GM19438 (cell line): ENCODE measurements around the gene ETS2.

Experiments
- ATAC-seq: cut with Tn5 transposase; IDR thresholded peaks from one replicate; pipeline ENCODE4 v1.9.1; 2021; ENCODE audit warnings: low read depth; ENCODE audit not compliant: unreplicated experiment

ETS2 gene

DNA sequence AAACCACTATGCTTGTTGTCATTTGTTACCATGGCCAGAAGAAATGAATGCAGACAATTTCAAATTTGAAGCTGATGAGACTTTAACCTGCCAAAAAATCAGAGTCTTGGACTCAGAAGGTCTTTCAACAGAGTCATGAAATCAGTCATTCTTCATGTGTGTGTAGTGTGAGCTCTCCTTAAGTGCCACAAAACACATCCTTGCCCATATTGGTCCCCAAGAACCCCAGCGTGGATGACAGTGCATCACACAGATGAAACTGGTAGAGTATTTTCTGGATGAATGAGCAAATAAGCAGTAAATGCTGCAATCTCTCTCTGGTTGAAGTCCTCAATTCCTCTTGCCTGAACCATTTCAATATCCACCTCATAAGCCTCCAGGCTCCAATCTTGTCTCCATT, 28.7 kb upstream of the ETS2 start:
- ATAC-seq: no peak

DNA sequence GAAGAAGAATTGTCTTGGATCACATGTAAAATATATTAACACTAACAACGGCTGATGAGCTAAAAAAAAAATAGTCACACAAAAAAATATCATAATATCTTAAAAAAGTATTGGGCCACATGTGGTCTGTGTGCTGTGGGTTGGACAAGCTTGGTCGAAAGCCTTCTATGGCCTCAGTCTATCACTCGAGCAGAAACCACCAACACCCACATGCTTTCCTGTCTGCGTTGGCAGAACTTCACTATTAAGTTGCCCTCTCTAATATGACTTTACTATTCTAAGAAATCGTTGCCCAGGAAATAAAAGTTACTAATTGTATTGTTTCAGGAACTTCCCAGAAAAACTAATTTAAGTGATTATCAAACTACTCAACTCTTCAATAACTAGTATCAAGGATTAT, 28.2 kb upstream of the ETS2 start:
- ATAC-seq: no peak

DNA sequence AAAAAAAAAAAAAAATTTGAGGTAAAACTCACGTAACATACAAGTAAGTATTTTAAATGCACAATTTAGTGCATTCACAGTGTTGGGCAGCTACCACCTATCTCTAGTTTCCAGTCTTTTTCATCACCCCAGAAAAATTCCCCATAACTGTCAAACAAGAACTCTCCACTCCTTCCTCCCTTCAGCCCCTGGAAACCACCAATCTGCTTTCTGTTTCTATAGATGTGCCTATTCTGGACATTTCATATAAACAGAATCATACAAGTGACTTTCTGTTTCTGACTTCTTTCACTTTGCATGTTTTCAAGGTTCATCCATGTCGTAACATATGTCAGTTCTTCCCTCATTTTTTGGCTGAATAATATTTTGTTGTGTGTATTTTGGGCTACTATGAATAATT, 24.9 kb upstream of the ETS2 start:
- ATAC-seq: no peak

DNA sequence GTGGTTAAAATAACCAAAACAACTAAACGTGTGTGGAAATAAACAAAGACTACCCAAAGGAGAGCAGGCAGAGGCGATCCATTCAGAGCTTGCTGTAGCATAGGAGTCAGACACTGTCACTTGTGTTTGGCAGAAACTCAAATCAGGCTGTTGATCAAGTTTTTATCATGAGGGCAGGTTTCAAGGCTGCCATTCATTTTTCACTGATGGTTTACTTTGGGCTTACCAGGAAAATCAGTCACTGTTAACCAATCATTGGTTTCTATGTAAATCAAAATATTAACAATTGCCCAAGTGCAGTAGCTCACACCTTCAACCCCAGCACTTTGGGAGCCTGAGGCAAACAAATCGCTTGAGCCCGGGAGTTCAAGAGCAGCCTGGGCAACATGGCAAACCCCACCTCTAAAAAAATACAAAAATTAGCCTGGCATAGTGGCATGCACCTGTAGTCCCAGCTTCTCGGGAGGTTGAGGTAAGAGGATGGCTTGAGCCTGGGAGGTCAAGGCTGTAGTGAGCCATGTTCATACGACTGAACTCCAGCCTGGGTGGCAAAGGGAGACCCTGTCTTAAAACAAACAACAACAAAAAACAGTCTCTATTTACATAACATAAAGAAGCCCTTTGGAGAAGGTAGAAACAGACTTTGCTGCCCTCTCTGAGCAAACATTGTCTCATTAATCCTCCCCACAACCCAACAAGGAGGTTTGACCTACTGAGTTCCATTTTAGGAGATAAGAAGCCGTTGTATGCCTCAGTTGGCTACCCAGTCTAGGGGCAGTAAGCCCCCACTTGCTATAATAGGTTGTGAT, 21.1 kb upstream of the ETS2 start:
- ATAC-seq: no peak

DNA sequence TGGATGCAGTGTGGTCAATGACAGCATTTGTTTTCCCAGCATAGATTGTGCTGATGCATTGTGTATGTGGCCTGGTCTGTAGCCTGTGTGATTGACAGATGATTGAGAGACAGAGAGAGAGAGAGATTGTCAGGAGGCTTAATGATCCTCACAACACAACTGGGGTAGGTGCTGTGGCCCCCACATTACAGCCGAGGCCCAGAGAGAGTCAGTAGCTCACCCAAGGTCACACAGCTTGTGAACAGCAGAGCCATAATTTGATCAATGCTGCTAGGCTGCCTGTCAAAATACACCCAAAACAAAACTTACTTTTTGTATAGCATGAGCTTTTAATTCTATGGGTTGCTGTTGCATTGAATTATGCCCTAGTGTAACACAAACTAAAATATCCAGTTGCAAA, 20.2 kb upstream of the ETS2 start:
- ATAC-seq: no peak

DNA sequence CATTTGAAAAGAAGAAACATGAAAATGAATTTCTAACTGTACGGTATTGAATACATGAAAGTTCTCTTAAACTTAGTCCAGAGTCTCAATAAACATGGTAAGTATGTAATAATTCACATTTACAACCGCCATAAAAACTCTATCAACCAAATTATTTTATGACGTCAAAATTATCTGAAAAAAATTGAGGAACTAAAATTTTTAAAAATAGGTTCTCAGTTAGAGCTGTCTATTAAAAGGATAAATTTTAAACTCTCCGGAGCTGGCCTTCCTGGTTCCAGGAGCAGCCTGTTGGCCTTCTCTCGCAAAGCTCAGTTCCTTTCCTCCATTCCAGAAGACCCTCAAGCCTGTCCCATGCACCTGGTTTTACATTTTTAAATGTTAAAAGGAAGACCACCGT, 18.7 kb upstream of the ETS2 start:
- ATAC-seq: no peak

DNA sequence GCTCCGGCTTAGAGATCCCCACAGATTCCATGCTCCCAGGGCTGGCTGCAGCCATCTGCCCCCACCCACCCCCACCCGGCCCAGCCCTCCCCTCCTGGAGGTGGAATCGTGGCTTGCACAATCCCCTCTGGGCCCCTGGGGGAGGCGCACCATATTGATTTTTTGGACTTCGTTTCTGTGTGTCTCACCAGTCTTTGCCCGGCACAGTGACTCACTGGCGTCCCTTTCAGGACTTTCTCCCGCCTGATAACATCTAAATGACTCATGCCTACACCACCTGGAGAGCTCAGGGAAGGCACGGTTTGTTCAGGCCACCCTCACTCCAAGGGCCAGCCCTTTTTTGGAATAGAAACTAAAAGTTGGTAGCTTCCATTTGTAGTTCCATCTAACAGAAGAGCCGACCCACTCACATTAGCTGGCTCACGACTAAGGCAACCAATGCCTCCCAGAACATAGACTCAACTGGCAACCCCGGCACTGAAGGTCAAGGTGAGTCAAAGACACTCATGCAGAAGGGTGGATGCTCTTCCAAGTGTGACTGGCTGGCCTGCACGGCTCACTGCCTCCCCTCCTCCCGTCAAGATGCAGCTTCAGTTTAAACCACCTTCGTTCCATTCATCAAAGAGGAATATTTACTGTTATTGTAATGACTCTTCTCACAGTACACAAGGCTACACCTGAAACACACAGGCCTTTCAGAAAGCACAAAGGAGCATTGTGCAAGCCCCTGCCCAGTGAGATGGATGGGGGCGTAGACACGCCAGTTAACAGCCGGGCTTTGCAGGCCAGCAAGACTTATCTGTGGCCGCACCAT, 18.1 kb upstream of the ETS2 start:
- ATAC-seq: no peak

DNA sequence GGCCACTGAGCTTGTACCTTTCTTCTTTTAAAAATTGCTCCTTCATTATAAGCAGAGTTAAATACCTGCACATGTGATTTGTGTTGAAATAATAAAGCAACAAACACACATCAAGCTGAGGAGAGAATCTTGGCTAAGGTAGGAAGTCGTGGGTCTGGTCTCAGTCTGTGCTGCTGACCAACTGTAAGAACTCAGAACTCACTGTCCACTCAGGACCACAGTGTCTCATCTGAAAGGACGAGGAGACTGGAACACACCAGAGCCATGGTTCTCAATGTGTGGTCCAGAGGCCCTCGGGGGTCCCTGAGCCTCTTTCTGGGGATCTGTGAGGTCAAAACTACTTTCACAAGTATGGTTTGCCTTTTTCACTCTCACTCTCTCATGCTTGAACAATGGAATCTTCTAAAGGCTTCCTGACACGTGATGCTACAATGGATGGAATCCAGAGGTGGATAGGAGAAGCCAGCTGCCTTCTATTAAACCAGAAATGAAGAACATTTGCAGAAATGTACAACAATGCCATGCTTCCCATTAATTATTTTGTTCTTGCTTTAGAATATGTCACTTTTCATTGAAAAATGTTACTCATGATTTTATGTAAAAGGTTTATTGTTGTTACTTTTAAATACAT, 17.3 kb upstream of the ETS2 start:
- ATAC-seq: no peak

DNA sequence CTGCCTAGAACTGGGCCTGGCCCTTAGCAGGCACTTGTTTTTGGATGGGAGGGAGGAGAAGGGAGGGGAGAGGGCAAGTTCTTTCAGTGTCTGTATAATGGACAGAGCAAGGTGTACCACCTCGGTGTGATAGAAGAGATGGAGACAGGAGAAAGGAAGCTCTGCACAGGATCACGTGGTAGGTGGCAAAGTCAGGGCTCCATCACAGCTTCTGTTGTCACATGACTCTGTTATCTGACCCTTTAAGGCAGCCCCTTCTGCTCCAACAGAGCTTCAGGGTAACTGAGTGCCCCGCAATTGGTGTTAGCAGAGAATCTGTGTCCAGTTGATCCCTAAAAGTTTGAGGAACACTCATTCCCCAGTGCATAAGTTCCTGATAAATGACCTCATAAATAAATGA, 16.5 kb upstream of the ETS2 start:
- ATAC-seq: no peak

DNA sequence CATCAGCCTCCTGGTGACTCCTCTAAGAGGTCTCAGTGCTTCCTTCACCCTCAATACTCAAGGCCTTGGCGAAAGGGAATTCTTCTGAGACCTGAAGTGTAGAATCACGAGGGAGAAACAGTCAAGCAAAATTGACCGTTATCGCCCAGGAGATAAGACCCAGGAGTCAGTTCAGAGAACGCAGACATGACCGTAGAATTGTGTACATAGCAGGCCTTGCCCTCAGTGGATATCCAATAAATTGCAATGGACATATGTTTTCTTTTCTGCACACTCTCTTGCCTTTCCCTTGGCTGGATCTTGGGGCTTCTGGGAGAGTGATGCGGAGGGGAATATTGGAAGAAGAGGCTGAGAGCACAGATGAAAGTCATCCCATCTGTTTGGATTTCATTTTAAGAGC, 15.7 kb upstream of the ETS2 start:
- ATAC-seq: no peak

DNA sequence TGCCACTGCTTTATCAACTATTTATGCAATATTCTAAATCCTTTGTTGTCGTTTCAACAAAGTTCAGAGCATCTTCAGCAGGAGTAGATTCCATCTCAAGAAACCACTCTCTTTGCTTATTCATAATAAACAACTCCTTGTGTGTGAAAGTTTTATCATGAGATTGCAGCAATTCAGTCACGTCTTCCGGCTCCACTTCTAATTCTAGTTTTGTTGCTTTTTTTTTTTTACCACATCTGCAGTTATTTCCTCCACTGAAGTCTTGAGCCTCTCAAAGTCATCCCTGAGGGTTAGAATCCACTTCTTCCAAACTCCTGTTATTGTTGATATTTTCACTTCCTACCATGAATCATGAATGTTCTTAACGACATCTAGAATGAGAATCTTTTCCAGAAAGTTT, 14.8 kb upstream of the ETS2 start:
- no peak for ATAC-seq

DNA sequence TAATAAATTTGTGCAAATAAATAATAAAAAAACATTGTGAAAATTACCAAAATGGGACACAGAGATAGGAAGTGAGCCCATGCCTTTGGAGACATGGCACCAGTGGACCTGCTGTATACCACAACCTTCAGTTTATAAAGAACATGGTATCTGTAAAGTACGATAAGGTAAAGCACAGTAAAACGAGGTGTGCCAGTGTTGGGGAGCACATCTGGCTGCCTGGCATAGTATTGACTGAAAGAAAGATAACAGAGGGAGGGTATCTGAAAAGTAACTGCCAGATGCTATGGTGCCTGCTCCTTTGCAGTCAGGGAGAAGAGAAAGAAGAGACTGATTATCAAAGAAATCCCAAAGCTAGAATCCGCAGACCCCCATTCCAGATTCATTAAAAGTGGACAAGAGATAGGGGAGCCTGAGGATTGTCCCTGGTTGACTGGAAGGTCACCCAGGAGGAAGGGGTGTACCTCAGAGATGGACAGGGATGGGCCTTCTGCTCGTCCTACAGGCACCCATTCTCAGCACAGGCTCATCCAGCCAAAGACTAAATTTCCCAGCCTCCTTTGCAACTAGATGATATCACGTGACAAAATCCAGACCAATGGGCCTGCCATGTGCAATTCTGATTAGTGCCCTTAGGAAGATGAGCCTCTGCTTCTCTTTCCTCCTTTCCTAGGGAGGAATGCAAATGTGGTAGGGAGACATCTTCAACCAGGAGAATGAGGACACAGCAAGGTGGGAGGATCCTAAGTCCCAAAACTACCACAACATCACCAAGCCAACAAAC, 12.9 kb upstream of the ETS2 start:
- ATAC-seq: no peak

DNA sequence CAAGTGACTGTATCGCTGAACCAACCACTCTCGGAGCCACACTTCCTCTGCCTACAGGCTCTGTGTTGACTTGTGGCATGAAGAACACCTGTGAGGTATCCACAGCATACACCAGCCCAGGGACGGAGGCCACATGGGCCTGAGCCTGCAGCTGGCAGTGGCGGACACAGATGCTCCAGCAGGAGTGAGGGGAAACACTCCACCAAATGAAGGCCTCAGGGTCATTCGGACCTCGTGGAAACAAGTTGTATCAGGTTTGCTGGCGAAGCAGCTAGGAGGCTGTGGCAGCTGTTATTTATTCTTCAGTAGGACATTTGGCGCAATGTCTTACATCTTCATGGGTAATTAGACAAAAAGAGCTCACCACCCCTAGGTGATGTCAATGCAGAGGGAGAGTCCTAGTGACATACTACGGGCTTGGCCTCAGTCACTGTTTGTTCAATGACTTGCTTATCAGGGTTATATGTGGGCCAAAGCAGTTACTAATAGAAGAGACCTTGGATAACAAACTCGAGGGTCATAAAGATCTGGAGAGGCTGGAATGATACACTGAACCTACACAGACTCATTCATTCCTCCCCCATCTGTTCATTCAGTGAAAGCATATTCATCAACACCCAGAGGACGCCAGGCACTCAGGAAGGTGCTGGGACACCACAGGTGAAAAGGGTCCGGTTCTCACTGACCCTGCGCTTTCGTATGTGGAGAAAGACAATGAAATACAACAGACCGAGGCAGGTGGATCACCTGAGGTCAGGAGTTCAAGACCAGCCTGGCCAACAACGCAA, 11.6 kb upstream of the ETS2 start:
- ATAC-seq: no peak

DNA sequence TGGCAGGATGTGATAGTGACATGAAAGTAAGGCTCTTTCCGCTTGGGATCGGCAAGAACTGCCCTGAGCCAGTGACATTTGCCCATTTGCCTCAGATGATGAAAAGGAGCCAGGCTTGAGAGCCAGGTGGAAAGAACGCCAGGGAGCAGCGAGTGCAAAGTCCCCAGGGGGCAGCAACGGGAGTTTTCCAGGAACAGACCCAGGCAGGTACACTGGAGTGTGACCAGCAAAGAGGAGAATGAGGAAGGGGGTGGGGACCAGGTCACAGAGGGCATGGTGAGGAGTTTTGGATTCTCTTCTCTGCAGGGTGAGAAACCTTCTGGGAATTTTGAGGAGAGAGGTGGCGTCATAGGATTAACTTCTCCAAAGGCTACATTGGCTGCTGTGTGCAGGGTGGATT, 10.8 kb upstream of the ETS2 start:
- ATAC-seq: no peak

DNA sequence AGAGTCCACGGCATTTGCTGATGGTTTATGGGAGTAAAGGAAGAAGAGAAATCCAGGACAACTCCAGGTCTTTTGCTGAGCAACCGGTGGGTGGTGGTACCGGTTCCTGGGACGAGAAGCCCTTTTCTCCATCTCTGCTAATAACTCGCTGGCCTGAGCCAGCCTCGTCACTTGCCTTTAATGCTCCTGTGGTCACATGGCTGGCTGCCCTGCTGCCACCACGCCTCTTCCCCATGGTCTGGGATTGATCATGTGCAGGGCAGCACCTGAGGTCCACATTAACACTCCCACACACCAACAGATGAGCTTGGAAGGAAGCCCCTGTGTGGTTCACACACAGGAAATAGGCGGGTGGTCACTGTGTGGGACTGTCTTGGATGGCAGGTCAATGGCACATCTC, 10.3 kb upstream of the ETS2 start:
- no peak for ATAC-seq

DNA sequence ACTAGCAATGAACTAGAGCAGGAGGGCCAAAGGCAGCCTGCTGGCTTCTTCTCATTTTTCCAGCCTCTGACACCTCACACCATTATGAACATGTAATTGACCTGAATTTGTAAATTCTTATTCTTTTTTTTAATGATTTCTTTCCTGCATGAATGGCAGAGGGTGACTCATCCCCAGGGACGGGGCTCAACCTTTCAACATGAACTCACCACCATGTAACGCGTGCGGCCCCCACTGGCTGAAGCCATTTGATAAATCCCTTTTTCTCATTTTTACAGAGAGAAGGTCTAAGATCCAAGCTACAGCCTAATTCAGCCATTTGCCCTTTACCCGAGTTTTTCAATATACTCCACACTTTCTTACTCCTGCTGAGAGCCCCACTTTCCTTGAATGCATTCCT, 9.3 kb upstream of the ETS2 start:
- ATAC-seq: no peak

DNA sequence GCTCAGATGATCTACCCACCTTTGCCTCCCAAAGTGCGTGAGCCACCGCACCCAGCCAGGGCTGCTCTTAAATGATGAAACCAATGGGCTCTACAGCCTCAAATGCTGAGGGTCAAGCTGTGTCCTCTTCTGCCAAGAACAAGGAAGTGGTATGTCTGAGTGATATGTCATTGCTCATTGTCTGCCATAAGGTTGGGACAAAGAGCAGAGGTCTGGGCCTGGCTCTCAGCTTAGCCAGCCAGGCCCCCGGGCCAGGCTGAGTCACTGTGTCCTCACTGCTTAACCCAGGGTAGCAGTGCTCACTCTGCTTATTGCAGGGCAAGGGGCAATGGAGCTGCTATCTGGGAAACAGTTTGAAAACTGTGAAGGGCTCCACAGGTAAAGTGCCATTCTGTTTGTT, 8.3 kb upstream of the ETS2 start:
- no peak for ATAC-seq

DNA sequence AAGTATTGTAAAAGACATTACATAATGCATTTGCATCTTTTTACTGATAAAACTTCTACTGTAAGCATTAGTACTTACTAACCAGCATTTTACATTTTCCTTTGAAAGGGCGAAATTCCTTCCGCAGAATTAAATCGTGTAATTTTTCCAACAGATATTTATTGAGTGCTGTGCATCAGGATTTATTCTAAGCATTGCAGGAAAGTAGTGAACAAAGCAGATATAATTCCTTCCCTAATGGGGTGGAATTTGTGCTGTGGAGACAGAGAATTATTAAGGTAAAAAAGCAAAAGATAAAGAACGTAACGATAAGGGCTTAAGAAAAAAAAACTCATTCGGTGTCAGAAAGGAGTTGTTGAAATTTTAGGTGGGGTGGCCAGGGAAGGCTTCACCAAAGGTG, 7.6 kb upstream of the ETS2 start:
- no peak for ATAC-seq

DNA sequence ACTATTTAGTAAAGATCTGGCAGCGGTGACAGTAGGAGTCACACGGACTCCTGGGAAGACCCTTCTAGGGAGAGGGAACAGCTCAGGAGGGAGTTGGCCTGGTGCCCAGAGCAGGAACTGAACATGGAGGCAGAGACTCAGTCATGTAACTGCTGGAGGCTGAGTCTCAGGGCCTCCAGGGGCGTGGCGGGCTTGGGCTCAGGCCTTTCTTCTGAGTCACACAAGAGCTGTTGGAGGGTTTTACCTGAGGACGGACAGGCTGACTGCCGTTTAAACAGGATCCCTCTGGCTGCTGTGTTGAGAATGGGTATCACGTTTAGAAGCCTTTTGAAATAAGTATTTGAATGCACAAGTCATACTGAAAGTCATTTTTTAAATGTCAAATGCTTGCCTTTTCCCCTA, 7.2 kb upstream of the ETS2 start:
- no peak for ATAC-seq
